Activated naive CD4-positive, alpha-beta T cell (primary cell): ENCODE results near the gene MAPK8IP3.
"Not testable (repeated sequence)": the region's sequence is repeated elsewhere in the genome, so short reads cannot be mapped to it uniquely, and the experiment has no call there.

Experiments used
- DNase-seq, 4 experiments: peaks; one replicate each; lab custom pipeline; 2025; lab: John Stamatoyannopoulos, UW

MAPK8IP3 gene

DNA sequence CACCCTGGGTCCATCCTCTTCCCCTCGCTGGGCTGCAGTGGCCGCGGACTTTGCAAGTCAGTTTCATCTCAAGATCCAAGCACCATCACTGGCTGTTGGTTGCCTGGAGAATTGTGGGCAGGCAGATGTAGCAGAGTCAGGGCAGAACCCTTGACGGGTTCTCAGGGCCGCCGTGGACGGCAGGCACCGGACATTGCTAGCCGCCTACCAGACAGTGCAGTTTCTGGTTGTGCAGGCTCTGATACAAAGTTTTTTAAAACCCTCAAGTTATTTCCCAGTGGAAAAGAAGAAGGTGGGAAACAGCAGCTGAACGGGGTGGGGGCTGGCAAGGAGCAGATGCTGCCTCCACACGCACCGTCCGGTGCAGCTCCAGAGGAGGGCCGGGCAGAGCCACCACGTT lies 3.4 kb downstream of the MAPK8IP3 start:
- DNase-seq: no peak

GRCh38 chr16:1710811-1711507 lies 5.0 kb downstream of the MAPK8IP3 start:
- no peak for DNase-seq

DNA sequence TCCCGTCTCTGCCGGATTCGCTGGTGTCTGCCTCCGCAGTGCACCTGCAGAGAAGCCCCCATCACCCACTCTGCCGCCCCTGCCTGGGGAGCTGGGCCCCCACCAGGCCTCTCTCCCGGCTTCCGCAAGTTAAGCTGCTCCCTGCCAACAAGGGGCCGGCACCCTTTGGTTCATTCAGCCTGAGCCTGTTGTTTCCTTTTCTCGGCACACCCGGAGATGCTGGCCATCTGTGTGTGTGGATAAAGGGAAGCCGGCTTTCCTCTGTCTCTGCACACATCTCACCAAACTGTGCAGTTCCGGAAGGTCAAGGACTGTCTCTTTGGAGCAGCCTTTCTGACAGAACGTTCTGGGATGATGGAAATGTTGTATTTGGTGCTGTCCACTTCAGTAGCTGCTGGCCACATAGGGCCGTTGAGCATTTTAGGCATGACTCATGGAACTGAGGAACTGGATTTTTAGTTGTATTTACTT lies 6.8 kb downstream of the MAPK8IP3 start:
- no peak for DNase-seq

DNA sequence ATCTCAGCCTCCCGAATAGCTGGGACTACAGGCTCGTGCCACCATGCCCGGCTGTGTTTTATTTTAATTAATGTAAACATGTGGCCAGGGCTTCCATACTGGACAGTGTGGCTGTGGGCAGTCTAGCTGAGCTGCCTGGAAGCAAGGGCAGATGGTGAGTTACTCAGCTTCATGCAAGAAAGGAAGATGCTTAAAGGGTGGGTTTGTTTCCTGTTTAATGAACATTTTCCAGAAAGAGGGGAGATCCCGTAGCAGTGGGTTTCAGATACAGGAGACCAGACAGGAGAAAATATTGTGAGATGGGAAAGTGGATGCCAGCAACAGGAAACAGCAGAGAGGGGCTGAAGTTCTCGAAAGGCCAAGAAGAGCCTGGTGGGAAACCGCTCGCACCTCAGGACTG lies 7.3 kb downstream of the MAPK8IP3 start:
- DNase-seq: no peak

DNA sequence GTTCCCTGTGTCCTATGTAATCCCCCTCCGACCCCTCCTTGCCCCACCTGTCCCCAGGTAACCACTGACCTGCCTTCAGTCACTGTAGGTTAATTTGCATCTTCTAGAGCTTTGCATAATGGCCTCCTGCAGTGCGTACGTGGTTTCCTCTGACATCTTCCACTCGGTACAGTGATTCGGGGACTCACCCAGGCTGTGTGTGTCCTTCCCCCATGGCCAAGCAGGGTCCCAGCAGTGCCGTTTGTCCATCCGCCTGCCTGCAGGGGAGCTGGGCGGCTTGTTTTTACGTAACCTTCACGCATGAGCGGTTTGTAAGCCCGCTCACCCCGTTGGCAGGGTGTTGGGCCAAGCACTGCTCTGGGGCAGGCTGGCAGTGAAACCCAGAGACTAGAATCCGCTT lies 7.9 kb downstream of the MAPK8IP3 start:
- DNase-seq: no peak

DNA sequence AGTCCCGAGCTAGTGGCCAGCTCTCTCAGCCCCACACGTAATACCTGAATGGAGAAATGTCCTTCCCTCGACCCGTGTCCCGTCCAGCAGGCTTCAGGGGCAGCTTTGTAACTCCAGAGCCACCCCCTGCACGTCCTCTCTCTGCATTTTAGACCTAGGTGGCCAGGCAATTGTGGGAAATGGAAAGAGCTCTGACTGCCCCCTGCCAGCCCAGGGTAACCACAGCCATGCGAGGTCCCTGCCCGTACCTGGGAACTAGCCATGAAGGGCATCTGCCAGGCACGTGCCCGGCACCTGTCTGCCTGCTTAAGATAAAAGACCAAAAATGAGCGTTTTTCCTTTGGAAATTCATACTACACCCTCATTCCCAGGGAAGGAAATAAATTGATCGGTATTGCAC lies 9.2 kb downstream of the MAPK8IP3 start:
- no peak for DNase-seq

- not testable (repeated sequence) for DNase-seq
Observed at GRCh38 chr16:1718236-1718635, 12.2 kb downstream of the MAPK8IP3 start.

GRCh38 chr16:1719559-1720229 lies 13.7 kb downstream of the MAPK8IP3 start:
- peak in 1 of 4 experiments; percentile 9 for DNase-seq

GRCh38 chr16:1721372-1721771 lies 15.4 kb downstream of the MAPK8IP3 start:
- no peak for DNase-seq

- no peak for DNase-seq
Observed at GRCh38 chr16:1723450-1724147, 17.6 kb downstream of the MAPK8IP3 start.

GRCh38 chr16:1724491-1724890 lies 18.5 kb downstream of the MAPK8IP3 start:
- no peak for DNase-seq

GRCh38 chr16:1726661-1727502 lies 20.9 kb downstream of the MAPK8IP3 start:
- DNase-seq: no peak

GRCh38 chr16:1727651-1728624 lies 21.9 kb downstream of the MAPK8IP3 start:
- no peak for DNase-seq

DNA sequence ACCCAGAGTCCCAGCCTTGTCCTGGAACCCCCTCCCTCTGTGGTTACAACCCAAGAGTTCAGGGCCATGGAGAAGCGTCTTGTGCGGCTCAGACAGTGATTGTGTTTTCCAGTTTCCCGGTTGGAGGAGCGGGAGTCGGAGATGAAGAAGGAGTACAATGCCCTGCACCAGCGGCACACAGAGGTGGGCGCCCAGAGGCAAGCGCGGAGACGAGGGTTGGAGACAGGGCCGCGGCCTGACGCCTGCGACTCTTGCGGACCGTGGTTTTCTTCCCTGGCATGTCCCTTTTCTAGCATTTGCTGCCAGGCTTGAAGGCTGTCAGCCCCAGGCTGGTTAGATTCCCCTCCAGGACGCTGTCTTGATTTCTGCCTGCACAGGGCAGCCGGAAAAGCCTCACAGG lies 23.0 kb downstream of the MAPK8IP3 start:
- no peak for DNase-seq

DNA sequence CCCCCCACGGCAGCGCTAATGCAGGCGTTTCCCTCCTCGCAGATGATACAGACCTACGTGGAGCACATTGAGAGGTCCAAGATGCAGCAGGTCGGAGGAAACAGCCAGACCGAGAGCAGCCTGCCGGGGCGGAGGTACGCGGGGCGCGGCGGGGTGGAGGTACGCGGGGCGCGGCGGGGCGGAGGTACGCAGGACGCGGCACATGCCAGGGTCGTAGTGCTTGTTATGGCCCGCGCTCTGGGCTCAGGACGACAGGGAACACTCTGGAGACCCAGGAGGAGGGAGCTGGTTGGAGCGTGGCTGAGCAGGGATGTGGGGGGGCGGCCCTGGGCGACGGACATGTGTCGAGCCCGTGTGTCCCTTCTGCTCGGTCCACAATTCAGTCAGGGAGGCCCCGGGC lies 23.4 kb downstream of the MAPK8IP3 start:
- DNase-seq: no peak

- DNase-seq: no peak
Observed at GRCh38 chr16:1731073-1731472, 25.1 kb downstream of the MAPK8IP3 start.

DNA sequence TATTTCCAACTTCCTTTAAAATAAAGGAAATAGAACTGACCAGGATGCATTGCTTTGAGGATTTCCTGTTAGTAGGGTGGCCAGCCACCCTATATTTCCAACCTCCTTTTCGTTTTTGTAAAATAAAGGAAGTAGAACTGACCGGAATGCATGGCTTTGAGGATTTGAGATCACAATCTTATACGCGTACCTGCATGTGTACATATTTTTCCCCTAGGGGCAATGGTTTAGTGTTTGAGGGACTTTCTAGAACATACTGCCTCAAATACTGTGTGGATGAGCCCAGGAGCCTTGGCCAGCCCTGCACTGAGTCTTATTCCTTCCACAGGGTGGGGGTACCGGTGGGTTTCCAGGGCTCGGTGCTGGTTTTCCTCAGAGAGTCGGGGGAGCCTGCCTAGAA lies 25.6 kb downstream of the MAPK8IP3 start:
- DNase-seq: no peak

DNA sequence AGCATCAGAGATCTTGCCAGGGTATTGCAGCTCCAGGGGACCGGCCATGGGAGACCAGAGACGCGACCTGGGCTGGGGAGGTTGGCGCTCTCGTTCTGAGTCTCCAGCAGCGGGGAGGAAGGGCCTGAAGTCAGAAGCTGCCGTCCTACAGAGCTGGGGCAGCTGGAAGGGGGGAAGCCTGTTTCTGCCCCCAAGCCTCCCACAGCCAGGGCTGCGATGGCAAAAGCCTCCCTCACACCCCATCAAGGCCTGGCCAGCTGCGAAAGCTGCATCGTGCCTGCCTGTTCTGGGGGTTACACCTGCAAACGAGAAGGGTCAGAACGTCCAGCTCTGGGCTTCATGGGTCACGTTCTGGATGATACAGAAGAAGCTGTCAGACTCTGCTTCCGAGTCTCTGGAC lies 26.1 kb downstream of the MAPK8IP3 start:
- DNase-seq: no peak

GRCh38 chr16:1732551-1732987 lies 26.6 kb downstream of the MAPK8IP3 start:
- not testable (repeated sequence) for DNase-seq

DNA sequence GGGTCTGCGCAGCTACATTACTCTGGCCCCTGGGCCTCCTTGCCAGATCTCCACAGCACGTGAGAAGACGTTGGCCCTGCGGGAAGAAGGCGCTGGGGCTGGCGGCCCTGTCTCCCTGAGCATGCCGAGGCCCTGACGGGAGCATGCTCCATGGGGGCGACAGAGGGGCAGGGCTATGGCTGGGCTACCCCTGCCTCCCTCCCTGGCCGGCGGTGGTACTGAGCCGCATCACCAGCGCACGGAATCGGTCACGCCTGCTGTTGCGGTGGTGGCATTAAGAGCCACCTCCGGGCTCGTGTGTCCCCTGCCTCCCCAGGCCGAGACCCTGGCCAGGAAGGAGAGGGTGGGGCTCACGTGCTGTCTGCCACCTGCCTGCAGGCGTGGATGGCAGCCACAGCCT lies 28.1 kb downstream of the MAPK8IP3 start:
- no peak for DNase-seq

- no peak for DNase-seq
Observed at GRCh38 chr16:1734816-1735215, 28.8 kb downstream of the MAPK8IP3 start.
